Measurements from ENCODE around the gene FGF18.

- TF ChIP-seq POLR2A (IDR thresholded peaks at IDR 0.05) = no peak
- TF ChIP-seq, protein P1, sequence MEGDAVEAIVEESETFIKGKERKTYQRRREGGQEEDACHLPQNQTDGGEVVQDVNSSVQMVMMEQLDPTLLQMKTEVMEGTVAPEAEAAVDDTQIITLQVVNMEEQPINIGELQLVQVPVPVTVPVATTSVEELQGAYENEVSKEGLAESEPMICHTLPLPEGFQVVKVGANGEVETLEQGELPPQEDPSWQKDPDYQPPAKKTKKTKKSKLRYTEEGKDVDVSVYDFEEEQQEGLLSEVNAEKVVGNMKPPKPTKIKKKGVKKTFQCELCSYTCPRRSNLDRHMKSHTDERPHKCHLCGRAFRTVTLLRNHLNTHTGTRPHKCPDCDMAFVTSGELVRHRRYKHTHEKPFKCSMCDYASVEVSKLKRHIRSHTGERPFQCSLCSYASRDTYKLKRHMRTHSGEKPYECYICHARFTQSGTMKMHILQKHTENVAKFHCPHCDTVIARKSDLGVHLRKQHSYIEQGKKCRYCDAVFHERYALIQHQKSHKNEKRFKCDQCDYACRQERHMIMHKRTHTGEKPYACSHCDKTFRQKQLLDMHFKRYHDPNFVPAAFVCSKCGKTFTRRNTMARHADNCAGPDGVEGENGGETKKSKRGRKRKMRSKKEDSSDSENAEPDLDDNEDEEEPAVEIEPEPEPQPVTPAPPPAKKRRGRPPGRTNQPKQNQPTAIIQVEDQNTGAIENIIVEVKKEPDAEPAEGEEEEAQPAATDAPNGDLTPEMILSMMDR (IDR thresholded peaks at IDR 0.05) = no peak
These were observed 73.3 kb downstream of the FGF18 start for GRCh38 chr5:171492781-171493180.
